Fibroblast of mammary gland (primary cell): Measurements from ENCODE around the gene CSMD2.

Experiments
- DNase-seq: peaks from one replicate; pipeline ENCODE4 v3.0.0-alpha.2; 2010; ENCODE audit warnings: low read depth
- H3K4me3 ChIP-seq: 2 replicates; pipeline ENCODE4 v1.5.1; 2011; ENCODE audit warnings: low read depth, mild to moderate bottlenecking, low read length, moderate library complexity; ENCODE audit not compliant: control insufficient read depth
- TF ChIP-seq, protein P1 (sequence below): conservative IDR thresholded peaks from 2 replicates; pipeline ENCODE4 v1.5.1; 2011; ENCODE audit warnings: low read depth, low read length, inconsistent platforms; ENCODE audit not compliant: control insufficient read depth, insufficient read depth

The CSMD2 gene

DNA sequence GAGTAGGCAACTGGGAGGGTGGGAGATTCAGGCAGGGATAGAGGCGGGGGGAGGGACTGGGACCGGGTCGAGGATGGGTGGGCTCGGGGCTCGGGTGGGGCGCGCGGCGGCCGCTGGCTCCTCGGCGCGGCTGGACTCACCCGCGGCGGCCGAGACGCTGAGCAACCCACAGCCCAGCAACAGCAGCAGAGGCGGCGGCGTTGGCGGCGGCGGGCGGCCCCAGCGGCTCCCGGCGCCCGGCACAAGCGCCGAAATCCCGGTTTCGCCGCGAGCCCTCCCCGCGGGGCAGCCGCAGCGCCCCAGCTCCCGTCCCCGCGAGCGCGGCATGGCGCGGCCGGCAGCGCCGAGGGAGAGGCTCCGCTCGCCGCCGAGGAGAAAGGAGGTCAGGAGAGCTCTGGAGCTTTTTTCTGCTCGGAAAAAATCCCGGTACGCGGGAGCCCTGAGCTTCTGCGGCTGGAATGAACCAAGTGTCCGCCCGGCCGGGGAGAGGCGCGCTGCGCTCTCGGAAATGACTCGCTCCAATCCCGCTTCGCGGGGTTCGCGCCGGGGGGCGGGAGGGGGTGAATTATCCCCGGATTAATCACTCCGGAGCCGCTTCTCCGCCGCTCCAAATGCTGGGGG lies at the start of gene CSMD2:
TSS of gene CSMD2 (minus strand) at position 460 of the 621 bp plus-strand sequence. CDS start at position 327, 133 bp downstream.
- H3K4me3 ChIP-seq, result peak within 1 kb of the TSS; percentile 33
- TF ChIP-seq, protein P1, sequence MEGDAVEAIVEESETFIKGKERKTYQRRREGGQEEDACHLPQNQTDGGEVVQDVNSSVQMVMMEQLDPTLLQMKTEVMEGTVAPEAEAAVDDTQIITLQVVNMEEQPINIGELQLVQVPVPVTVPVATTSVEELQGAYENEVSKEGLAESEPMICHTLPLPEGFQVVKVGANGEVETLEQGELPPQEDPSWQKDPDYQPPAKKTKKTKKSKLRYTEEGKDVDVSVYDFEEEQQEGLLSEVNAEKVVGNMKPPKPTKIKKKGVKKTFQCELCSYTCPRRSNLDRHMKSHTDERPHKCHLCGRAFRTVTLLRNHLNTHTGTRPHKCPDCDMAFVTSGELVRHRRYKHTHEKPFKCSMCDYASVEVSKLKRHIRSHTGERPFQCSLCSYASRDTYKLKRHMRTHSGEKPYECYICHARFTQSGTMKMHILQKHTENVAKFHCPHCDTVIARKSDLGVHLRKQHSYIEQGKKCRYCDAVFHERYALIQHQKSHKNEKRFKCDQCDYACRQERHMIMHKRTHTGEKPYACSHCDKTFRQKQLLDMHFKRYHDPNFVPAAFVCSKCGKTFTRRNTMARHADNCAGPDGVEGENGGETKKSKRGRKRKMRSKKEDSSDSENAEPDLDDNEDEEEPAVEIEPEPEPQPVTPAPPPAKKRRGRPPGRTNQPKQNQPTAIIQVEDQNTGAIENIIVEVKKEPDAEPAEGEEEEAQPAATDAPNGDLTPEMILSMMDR, result no peak
- peak; percentile 43 for DNase-seq

DNA sequence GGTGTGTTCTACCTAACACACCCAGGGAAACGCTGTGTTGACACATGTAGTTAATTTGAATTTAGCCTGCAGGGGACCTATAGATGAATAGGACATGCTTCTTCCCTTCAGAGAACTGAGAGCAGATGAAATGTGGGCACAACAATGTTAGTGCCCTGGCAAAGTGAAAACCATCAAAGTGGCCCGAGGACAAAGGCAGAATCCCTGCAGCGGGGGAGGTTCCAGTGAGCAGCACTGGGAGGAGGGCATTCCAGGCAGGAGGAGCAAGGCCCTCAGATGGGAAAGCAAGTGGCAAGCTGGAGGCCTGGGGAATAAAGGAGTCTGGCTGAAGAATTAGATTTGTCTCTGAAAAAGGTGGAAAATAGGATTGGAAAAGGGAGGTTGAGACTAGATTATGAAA lies 48.9 kb upstream of the CSMD2 start:
- no peak for DNase-seq
- TF ChIP-seq, protein P1, result no peak
- H3K4me3 ChIP-seq, result no peak overlapping the region

DNA sequence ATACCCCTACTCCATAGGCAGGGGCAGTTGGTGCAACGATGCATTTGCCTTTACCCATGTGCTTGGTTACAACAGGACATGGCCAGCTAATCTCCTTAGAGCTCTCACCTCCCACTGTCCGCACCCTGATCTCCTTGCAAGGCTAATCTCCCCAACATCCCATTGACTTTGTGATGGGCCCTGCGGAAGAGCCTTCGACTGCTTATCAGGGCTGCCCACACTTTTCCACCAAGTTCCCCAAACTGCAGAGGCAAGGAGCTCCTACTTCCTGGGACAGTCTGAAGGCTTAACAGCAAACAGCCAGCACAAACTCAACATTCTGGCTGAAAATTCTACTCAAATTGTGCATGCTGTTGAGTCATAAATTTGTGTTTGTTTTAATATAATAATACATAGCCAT lies 47.6 kb upstream of the CSMD2 start:
- TF ChIP-seq, protein P1, result no peak
- DNase-seq, result no peak
- H3K4me3 ChIP-seq, result no peak overlapping the region

DNA sequence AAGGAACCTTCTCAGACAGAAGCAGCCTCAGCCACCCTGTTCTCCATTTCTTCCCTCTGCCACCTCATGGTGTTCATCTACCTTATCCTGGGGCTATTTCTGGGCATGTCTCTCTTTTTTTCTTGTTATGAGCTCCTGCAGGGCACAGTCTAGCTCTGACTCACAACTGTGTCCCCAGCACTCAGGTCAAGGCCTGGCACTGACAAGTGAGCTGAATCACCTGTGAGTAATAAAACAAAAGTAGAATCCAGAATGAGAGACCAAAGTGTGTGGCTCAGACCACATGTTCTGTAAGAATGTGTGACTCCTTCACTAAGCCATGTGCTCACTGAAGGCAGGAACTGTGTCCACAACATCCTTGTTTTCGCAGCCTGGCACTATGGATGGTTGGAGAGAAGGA lies 34.9 kb upstream of the CSMD2 start:
- DNase-seq, result peak; percentile 22
- no peak overlapping the region for H3K4me3 ChIP-seq
- TF ChIP-seq, protein P1, result no peak

DNA sequence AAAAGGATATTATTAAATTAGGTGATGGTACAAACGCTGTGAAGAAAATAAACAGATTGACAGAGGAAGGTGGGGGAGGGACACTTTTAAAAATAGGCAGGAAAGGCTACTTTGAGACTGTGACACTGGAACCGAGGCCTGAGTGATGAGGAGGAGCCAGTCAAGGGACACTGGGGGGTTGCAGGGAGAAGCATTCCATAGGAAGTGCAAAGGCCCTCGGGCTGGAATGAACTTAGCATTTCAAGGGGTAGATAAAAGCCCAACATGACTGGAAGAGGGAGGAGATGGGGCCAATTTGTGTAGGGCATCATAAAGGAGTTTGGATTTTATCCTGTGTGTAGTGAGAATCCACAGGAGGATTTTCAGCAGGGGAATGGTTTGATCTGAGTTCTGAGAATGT lies 27.6 kb upstream of the CSMD2 start:
- TF ChIP-seq, protein P1, result no peak
- DNase-seq, result no peak
- no peak overlapping the region for H3K4me3 ChIP-seq

DNA sequence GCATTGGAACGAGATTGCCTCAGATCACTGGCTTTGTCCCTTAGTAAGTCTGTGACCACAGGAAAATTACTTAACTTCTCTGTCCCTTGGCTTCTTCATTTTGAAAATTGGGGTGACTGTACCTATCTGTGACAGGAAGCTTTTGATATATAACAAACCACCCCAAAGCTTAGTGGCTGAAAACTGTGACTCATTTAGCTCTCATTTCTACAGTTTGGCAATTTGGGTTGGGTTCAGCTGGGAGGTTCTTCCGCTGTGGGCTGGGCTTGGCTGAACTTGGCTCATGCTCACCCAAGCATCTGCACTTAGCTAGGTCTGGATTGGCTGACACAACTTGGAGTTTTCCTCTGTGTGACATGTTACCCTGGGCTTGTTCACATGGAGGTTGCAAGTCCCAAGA lies 25.7 kb upstream of the CSMD2 start:
- no peak for DNase-seq
- TF ChIP-seq, protein P1, result no peak
- no peak overlapping the region for H3K4me3 ChIP-seq

DNA sequence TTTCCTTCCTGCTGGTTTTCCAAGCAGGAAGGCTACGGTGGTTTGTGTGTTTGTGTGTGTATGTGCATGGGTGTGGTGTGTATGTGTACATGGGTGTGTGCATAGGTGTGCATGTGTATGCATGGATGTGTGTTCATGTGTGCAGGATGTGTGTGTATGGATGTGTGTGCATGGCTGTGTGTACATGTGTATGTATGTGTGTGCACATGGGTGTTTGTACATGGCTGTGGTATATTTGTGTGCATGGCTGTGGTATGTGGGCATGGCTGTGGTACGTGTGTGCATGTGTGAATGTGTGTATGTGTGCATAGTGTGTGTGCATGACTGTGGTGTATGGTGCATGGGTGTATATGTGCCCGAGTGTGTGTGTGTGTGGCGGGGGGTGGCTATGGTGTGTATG lies 24.0 kb upstream of the CSMD2 start:
- TF ChIP-seq, protein P1, result no peak
- no peak for DNase-seq
- H3K4me3 ChIP-seq, result no peak overlapping the region
